OCI-LY1 (cell line): ENCODE results near the gene NACC2.

Experiments used
- CTCF ChIP-seq: fragments of 200-600 bp; sonication (generic), shearing (Covaris generic); IDR thresholded peaks from 2 replicates; pipeline ENCODE4 v1.5.1; 2017; ENCODE audit warnings: mild to moderate bottlenecking, antibody characterized with exemption, low read length, moderate library complexity, mixed read lengths
- EZH2 ChIP-seq: fragments of 200-600 bp; sonication (generic), shearing (Covaris generic); IDR thresholded peaks from 2 replicates; pipeline ENCODE4 v1.8.0; 2017; ENCODE audit warnings: borderline replicate concordance, mixed run types, mild to moderate bottlenecking, antibody characterized with exemption, low read length, moderate library complexity, mixed read lengths

- TF ChIP-seq CTCF (no peak), EZH2 (no peak)
These were observed 1.6 kb downstream of the NACC2 start for GRCh38 chr9:136093346-136093986.
